K562 (cell line): ENCODE results near the gene JAKMIP2. TPM values are rescaled to one million over a fixed set of nuclear protein-coding genes. Genes with fewer than 3 reads are reported as not detected.

Source experiments
- CHD1 ChIP-seq: fragments of 200-600 bp; sonication (generic); IDR thresholded peaks from one replicate; pipeline ENCODE4 v1.6.1; 2012; ENCODE audit warnings: mild to moderate bottlenecking, moderate library complexity, low read length, inconsistent platforms
- CREB3 ChIP-seq: fragments of 450-650 bp; conservative IDR thresholded peaks from 2 replicates; pipeline ENCODE4 v1.6.1; 2016; ENCODE audit warnings: missing genetic modification characterization, low read depth, mild to moderate bottlenecking, missing compliant biosample characterization, moderate library complexity
- DACH1 ChIP-seq: fragments of 450-650 bp; IDR thresholded peaks from 2 replicates; pipeline ENCODE4 v1.6.1; 2018; ENCODE audit not compliant: partially characterized antibody
- ESRRB ChIP-seq: fragments of 250-450 bp; sonication (Bioruptor Pico); IDR thresholded peaks from 2 replicates; pipeline ENCODE4 v1.5.0; 2020; ENCODE audit warnings: mild to moderate bottlenecking, moderate library complexity, borderline replicate concordance
- FUS ChIP-seq: fragments of 200-400 bp; formaldehyde crosslinking; optimal IDR thresholded peaks from 2 replicates; pipeline ENCODE3; 2017; ENCODE audit warnings: low read depth, low read length
- PURB ChIP-seq: sonication (generic); formaldehyde crosslinking; IDR thresholded peaks from 2 replicates; pipeline ENCODE4 v1.9.0; 2021; ENCODE audit warnings: low read depth, mild to moderate bottlenecking, missing genetic modification reagents
- TGIF2 ChIP-seq: sonication (generic); formaldehyde crosslinking; IDR thresholded peaks from 2 replicates; pipeline ENCODE4 v1.8.1; 2022; ENCODE audit warnings: mild to moderate bottlenecking, missing genetic modification reagents, moderate library complexity
- TSC22D4 ChIP-seq: fragments of 450-650 bp; IDR thresholded peaks from 2 replicates; pipeline ENCODE4 v1.6.1; 2016; ENCODE audit warnings: missing genetic modification characterization, missing biosample characterization, control low read depth
- polyA plus RNA-seq, 8 experiments: library from polyadenylated mRNA; depleted of rRNA in 4 of 8; stranded (reverse) in 5 of 8; unstranded in 3 of 8; fragments of >200 nt; fragmentation: Nextera tagmentation in 2 of 8; fragmentation: Illumina TruSeq in 1 of 8; extraction: Ambion mirVana in 2 of 8; extraction: Trizol in 1 of 8; gene quantifications; 2 replicates each; pipeline versions ENCODE4 v1.2.1 to v1.2.3, GENCODE V29; 2011 to 2014; ENCODE audit warnings: inconsistent platforms in 1 of 8, missing spikeins in 1 of 8
- total RNA-seq, 7 experiments: library from RNA; depleted of rRNA in 6 of 7; stranded (reverse); fragments of >200 nt in 6 of 7; fragmentation: Illumina TruSeq in 2 of 7; extraction: Trizol in 2 of 7; gene quantifications; 2 replicates each; pipeline versions ENCODE4 v1.2.1 to v1.2.3, GENCODE V29; 2011 to 2021; ENCODE audit warnings: low replicate concordance in 1 of 7
- TF ChIP-seq, protein P1 (sequence below): conservative IDR thresholded peaks from 2 replicates; pipeline ENCODE4 v1.6.1; 2011; ENCODE audit warnings: low read depth, mild to moderate bottlenecking, low read length; ENCODE audit not compliant: control insufficient read depth

Gene JAKMIP2
- total and polyA plus RNA-seq, 9 of the 15 experiments (the other 6 are each of a cell fraction or from before 2014, with no cell fraction given) = not detected

DNA sequence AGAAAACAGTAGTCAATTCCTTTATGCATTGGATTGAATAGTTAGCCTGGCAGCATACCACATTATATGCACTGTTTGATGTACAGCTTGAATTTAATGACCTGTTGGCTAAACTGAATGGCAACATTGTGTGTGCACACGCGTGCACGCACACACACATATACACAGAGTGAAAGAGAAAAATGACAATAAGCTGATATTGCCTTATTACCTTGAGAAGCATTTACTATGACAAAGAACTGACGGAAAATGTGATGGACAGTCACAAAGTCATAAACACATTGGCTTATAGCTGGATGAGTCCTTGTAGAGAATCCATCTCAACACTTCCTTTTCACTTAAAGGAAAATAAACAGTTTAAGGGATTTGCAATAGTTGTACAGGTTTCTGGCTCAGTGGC is 15.5 kb downstream of the JAKMIP2 start (continued):
- TF ChIP-seq ESRRB (CRISPR knock-in tag) (no peak), TSC22D4 (tag) (no peak), PURB (CRISPR knock-in tag) (no peak), CHD1 (no peak), CREB3 (no peak), FUS (no peak), TGIF2 (no peak), DACH1 (no peak)
- TF ChIP-seq, protein P1, sequence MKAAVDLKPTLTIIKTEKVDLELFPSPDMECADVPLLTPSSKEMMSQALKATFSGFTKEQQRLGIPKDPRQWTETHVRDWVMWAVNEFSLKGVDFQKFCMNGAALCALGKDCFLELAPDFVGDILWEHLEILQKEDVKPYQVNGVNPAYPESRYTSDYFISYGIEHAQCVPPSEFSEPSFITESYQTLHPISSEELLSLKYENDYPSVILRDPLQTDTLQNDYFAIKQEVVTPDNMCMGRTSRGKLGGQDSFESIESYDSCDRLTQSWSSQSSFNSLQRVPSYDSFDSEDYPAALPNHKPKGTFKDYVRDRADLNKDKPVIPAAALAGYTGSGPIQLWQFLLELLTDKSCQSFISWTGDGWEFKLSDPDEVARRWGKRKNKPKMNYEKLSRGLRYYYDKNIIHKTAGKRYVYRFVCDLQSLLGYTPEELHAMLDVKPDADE = no peak
